Measurements from ENCODE around the gene EPC2. TPM values are rescaled to one million over a fixed set of nuclear protein-coding genes. Genes with fewer than 3 reads are reported as not detected.

The EPC2 gene
- total and polyA plus RNA-seq, 2 of the 8 experiments (the other 6 are each of a cell fraction or from before 2014, with no cell fraction given) = 16.1 to 25.7 TPM

DNA sequence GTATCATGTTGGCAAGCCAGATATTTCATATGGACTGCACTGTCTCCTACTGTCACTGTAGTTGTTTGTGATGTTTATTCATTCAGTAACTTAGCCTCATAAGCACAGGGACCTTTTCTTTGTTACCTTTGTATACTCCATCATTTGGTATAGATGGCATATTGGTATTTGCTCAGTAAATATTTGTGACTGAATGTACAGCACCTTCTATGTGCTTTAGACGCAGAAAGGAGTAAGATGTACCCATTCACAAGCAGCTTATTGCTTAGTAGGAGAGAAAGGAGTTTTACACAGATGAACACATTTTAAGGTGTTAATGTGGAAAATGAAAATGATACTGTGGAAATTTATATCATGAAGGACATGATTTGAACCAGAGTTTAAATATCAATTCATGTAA is 12.0 kb downstream of the EPC2 start:
- Histone ChIP-seq H3K36me3 (ENCODE audit: control insufficient read depth in 2 of 4, insufficient read depth in 4 of 4, low read length in 3 of 4) (no peaks in the 10 kb centered on the region), H3K23me2 (ENCODE audit: low read depth, low read length) (no peaks in the 10 kb centered on the region), H3K56ac (replicated peaks; ENCODE audit: insufficient read length, low read depth, low read length) (no peak overlapping the region), H3K27ac (ENCODE audit: low read depth, low read length) (no peak overlapping the region), H3K14ac (ENCODE audit: insufficient read length) (no peak overlapping the region), H3K23ac (ENCODE audit: insufficient read length) (no peak overlapping the region), H2AK5ac (ENCODE audit: low read depth, low read length) (no peak overlapping the region), H3K27me3 (replicated peaks in 1 of 4; ENCODE audit: control insufficient read depth in 3 of 4, extremely low read depth in 1 of 4, insufficient read depth in 3 of 4, low read length in 3 of 4) (no peaks in the 10 kb centered on the region), H3K79me2 (ENCODE audit: control insufficient read depth in 1 of 2, insufficient read depth in 2 of 2, low read length in 2 of 2) (peaks cover 39 to 100% of the 10 kb centered on the region in 2 experiments), H4K91ac (replicated peaks; ENCODE audit: insufficient read length, low read length) (no peak overlapping the region), H3K79me1 (ENCODE audit: low read depth, low read length) (no peaks in the 10 kb centered on the region; the same call in 1 of the 2 replicates), H3K9me3 (ENCODE audit: insufficient read depth in 2 of 2, low read depth in 1 of 2, low read length in 1 of 2) (no peaks in the 10 kb centered on the region), H4K5ac (ENCODE audit: insufficient read length, low read depth, low read length) (no peak overlapping the region), H2BK20ac (ENCODE audit: low read length) (no peak overlapping the region), H3K4me2 (ENCODE audit: insufficient read depth in 1 of 2, low read depth in 2 of 2, low read length in 2 of 2) (no peak overlapping the region), H3K4me3 (ENCODE audit: extremely low read depth in 1 of 4, insufficient read depth in 2 of 4, low read depth in 3 of 4, low read length in 4 of 4) (no peak overlapping the region), H3K4me1 (replicated peaks in 1 of 4; ENCODE audit: control insufficient read depth in 3 of 4, insufficient read depth in 4 of 4, low read length in 3 of 4) (peaks cover 0 to 3% (median 1%) of the 10 kb centered on the region in 4 experiments; a peak in 2 of 7 replicates), H2BK12ac (ENCODE audit: low read depth, low read length) (no peak overlapping the region), H4K8ac (ENCODE audit: extremely low read depth, insufficient read depth, low read length) (no peak overlapping the region), H2BK5ac (ENCODE audit: low read depth, low read length) (no peak overlapping the region), H2AFZ (ENCODE audit: low read length) (no peak overlapping the region), H2BK120ac (replicated peaks; ENCODE audit: low read depth, low read length) (no peak overlapping the region), H3K4ac (replicated peaks; ENCODE audit: insufficient read length, low read depth, low read length) (no peak overlapping the region), H3K9ac (replicated peaks in 1 of 4; ENCODE audit: extremely low read depth in 1 of 4, low read depth in 3 of 4, low read length in 3 of 4) (no peak overlapping the region), H2BK15ac (ENCODE audit: low read length) (no peak overlapping the region), H3K18ac (ENCODE audit: extremely low read depth, low read length) (no peak overlapping the region), H4K20me1 (replicated peaks in 1 of 2; ENCODE audit: control insufficient read depth in 1 of 2, insufficient read depth in 2 of 2, low read length in 2 of 2) (peaks cover 16 to 18% of the 10 kb centered on the region in 2 experiments)
- DNase-seq (ENCODE audit: low read depth in 1 of 2, low spot score in 2 of 2) (no peak), FAIRE-seq (no peak)
- CTCF ChIA-PET (ENCODE audit: partially characterized antibody) = interaction anchor here (1.0 to 2.0 kb wide), 2 partner anchors 9 to 16 kb away, joined by 4 to 8 read pairs; no protein-coding TSS in a partner anchor
- POLR2A ChIA-PET (ENCODE audit: partially characterized antibody) = interaction anchor here (1.2 to 1.5 kb wide), 2 partner anchors 10 to 13 kb away, joined by 3 to 5 read pairs; no protein-coding TSS in a partner anchor
- 92% methylated on average over 1 of the region's 1 CpG; no CpG with 5 or more reads in 1 of the 2 experiments for WGBS, 2 experiments (ENCODE audit: extremely low coverage in 1 of 2, insufficient coverage in 1 of 2, insufficient read length in 1 of 2, insufficient replicate concordance in 2 of 2, low coverage in 1 of 2, low lambda C conversion rate in 2 of 2, missing lambda C conversion rate in 1 of 2)
- no peak for TF ChIP-seq POLR2A (IDR thresholded peaks at IDR 0.05; ENCODE audit: control extremely low read depth in 1 of 2, low read depth in 2 of 2, low read length in 2 of 2)

Data from H1 (cell line).